SK-N-SH (cell line): ENCODE measurements around the gene MBD4. TPM values are rescaled to one million over a fixed set of nuclear protein-coding genes. Genes with fewer than 3 reads are reported as not detected.
A peak's percentile ranks its signal among the peaks of the same experiment; 100 is the strongest.

Experiments
- CTCF ChIA-PET: fragments of 300-600, 350-600 bp; formaldehyde crosslinking; extraction: SDS; loops from one replicate; lab custom pipeline; 2021; lab: Yijun Ruan, JAX
- POLR2A ChIA-PET: fragments of 350-600 bp; sonication (Branson Sonifier 250); formaldehyde crosslinking; extraction: SDS; loops from one replicate; lab custom pipeline; 2020; ENCODE audit warnings: antibody characterized with exemption, inconsistent platforms; lab: Yijun Ruan, JAX
- DNase-seq: peaks from one replicate; pipeline ENCODE4 v3.0.0; 2012
- H2AFZ ChIP-seq: fragments of 200-600 bp; sonication (generic); 2 replicates; pipeline ENCODE4 v1.8.1; 2016; ENCODE audit warnings: antibody characterized with exemption, mild to moderate bottlenecking, low read depth
- H3F3A ChIP-seq: fragments of 200-600 bp; sonication (generic); replicated peaks from 2 replicates; pipeline ENCODE3; 2016; ENCODE audit warnings: antibody characterized with exemption, mild to moderate bottlenecking; ENCODE audit not compliant: insufficient read depth
- H3K27ac ChIP-seq, 2 experiments: fragments of 200-500 bp in 1 of 2; fragments of 200-600 bp in 1 of 2; sonication (Bioruptor generic) in 1 of 2; sonication (generic), shearing (Covaris generic) in 1 of 2; 2 replicates each; pipeline versions ENCODE4 v1.5.1 to v1.6.1; 2014 to 2016; ENCODE audit warnings: low read depth in 2 of 2, inconsistent platforms in 1 of 2, low read length in 1 of 2, mild to moderate bottlenecking in 1 of 2, mixed read lengths in 1 of 2
- H3K27me3 ChIP-seq: fragments of 200-600 bp; sonication (generic), shearing (Covaris generic); 2 replicates; pipeline ENCODE4 v1.6.1; 2016; ENCODE audit warnings: mixed run types; ENCODE audit not compliant: insufficient read depth
- H3K36me3 ChIP-seq, 2 experiments: fragments of 200-500 bp in 1 of 2; fragments of 200-600 bp in 1 of 2; sonication (Bioruptor generic) in 1 of 2; sonication (generic) in 1 of 2; replicated peaks in 1 of 2; 2 replicates each; pipeline versions ENCODE3 to v1.5.1; 2014 to 2016; ENCODE audit warnings: low read length in 1 of 2, mild to moderate bottlenecking in 1 of 2; ENCODE audit not compliant: insufficient read depth in 2 of 2, control insufficient read depth in 1 of 2
- H3K4me1 ChIP-seq, 2 experiments: fragments of 200-500 bp in 1 of 2; fragments of 200-600 bp in 1 of 2; sonication (Bioruptor generic) in 1 of 2; sonication (generic), shearing (Covaris generic) in 1 of 2; 2 replicates each; pipeline versions ENCODE4 v1.5.1 to v1.6.1; 2014 to 2016; ENCODE audit warnings: low read depth in 1 of 2, low read length in 1 of 2, mixed run types in 1 of 2; ENCODE audit not compliant: insufficient read depth in 2 of 2, control insufficient read depth in 1 of 2
- H3K4me2 ChIP-seq: fragments of 200-600 bp; sonication (generic), shearing (Covaris generic); 2 replicates; pipeline ENCODE4 v1.6.1; 2017; ENCODE audit warnings: mixed run types
- H3K4me3 ChIP-seq, 2 experiments: fragments of 200-500 bp in 1 of 2; fragments of 200-600 bp in 1 of 2; sonication (Bioruptor generic) in 1 of 2; sonication (generic), shearing (Covaris generic) in 1 of 2; 2 replicates each; pipeline versions ENCODE4 v1.5.1 to v1.8.1; 2014 to 2016; ENCODE audit warnings: low read depth in 2 of 2, inconsistent platforms in 1 of 2, low read length in 1 of 2, mild to moderate bottlenecking in 1 of 2, mixed read lengths in 1 of 2, moderate library complexity in 1 of 2
- H3K79me2 ChIP-seq: fragments of 200-600 bp; sonication (generic); 2 replicates; pipeline ENCODE4 v1.8.1; 2017; ENCODE audit warnings: mild to moderate bottlenecking; ENCODE audit not compliant: insufficient read depth
- H3K9ac ChIP-seq: fragments of 200-600 bp; sonication (generic); 2 replicates; pipeline ENCODE4 v1.6.1; 2017; ENCODE audit warnings: mixed run types
- H3K9me2 ChIP-seq: fragments of 200-600 bp; sonication (generic); 2 replicates; pipeline ENCODE4 v1.6.1; 2017; ENCODE audit warnings: mixed run types
- H3K9me3 ChIP-seq: fragments of 200-600 bp; sonication (generic); 2 replicates; pipeline ENCODE4 v1.6.1; 2017; ENCODE audit warnings: mixed run types, mild to moderate bottlenecking, moderate library complexity
- H4K20me1 ChIP-seq: fragments of 200-600 bp; sonication (generic); 2 replicates; pipeline ENCODE4 v1.6.1; 2017; ENCODE audit warnings: mild to moderate bottlenecking, mixed run types; ENCODE audit not compliant: insufficient read depth
- CHD2 ChIP-seq: fragments of 150-350 bp; IDR thresholded peaks from 2 replicates; pipeline ENCODE4 v1.6.1; 2018; ENCODE audit warnings: low read length; ENCODE audit not compliant: partially characterized antibody
- ELF1 ChIP-seq: IDR thresholded peaks from 2 replicates; pipeline ENCODE4 v1.4.0; 2012
- EZH2phosphoT487 ChIP-seq: fragments of 200-600 bp; sonication (generic); IDR thresholded peaks from 2 replicates; pipeline ENCODE4 v1.6.1; 2017; ENCODE audit warnings: low read depth, mixed run types, mild to moderate bottlenecking, antibody characterized with exemption, moderate library complexity, borderline replicate concordance
- FOSL2 ChIP-seq: IDR thresholded peaks from 2 replicates; pipeline ENCODE4 v1.4.0; 2012; ENCODE audit warnings: low read depth, mild to moderate bottlenecking, moderate library complexity, borderline replicate concordance
- GABPA ChIP-seq: IDR thresholded peaks from 2 replicates; pipeline ENCODE4 v1.4.0; 2012; ENCODE audit warnings: low read depth, mild to moderate bottlenecking
- MEF2A ChIP-seq: IDR thresholded peaks from 2 replicates; pipeline ENCODE4 v1.4.0; 2012; ENCODE audit warnings: low read depth, borderline replicate concordance
- POLR2AphosphoS5 ChIP-seq: IDR thresholded peaks from 2 replicates; pipeline ENCODE4 v1.6.1; 2012; ENCODE audit warnings: low read depth, low read length
- RAD21 ChIP-seq: IDR thresholded peaks from 2 replicates; pipeline ENCODE4 v1.6.1; 2012; ENCODE audit warnings: mild to moderate bottlenecking, low read length
- RCOR1 ChIP-seq: fragments of 150-350 bp; IDR thresholded peaks from 2 replicates; pipeline ENCODE4 v1.6.1; 2017; ENCODE audit warnings: antibody characterized with exemption, low read length
- RFX5 ChIP-seq: IDR thresholded peaks from 2 replicates; pipeline ENCODE4 v1.6.1; 2012; ENCODE audit warnings: mild to moderate bottlenecking, improper control_type of control experiment, low read length
- SMC3 ChIP-seq: IDR thresholded peaks from 2 replicates; pipeline ENCODE4 v1.6.1; 2012; ENCODE audit warnings: low read depth, low read length, improper control_type of control experiment
- TAF1 ChIP-seq: IDR thresholded peaks from 2 replicates; pipeline ENCODE4 v1.6.1; 2012; ENCODE audit warnings: low read depth, mild to moderate bottlenecking, low read length, moderate library complexity, borderline replicate concordance
- TEAD4 ChIP-seq: IDR thresholded peaks from 2 replicates; pipeline ENCODE4 v1.4.0; 2012; ENCODE audit warnings: mild to moderate bottlenecking, borderline replicate concordance; ENCODE audit not compliant: insufficient read depth
- YY1 ChIP-seq: IDR thresholded peaks from 2 replicates; pipeline ENCODE4 v1.4.0; 2012; ENCODE audit warnings: low read depth, mild to moderate bottlenecking
- WGBS: methylation state at CpG from one replicate; pipeline ENCODE4 v1.1.6; 2017; ENCODE audit warnings: low lambda C conversion rate; 5-methylcytosine and 5-hydroxymethylcytosine counted together
- polyA plus RNA-seq, 3 experiments: library from polyadenylated mRNA; depleted of rRNA; stranded (reverse); fragments of >200 nt; gene quantifications; 2 replicates each; pipeline ENCODE4 v1.2.3, GENCODE V29; 2012
- TF ChIP-seq, protein P1 (sequence below): IDR thresholded peaks from 2 replicates; pipeline ENCODE4 v1.4.0; 2012; ENCODE audit warnings: low read depth
- TF ChIP-seq, protein P2 (sequence below): IDR thresholded peaks from 2 replicates; pipeline ENCODE4; 2012
- TF ChIP-seq, protein P3 (sequence below): fragments of 200-600 bp; sonication (generic); IDR thresholded peaks from 2 replicates; pipeline ENCODE4 v1.6.1; 2017; ENCODE audit warnings: antibody characterized with exemption, mild to moderate bottlenecking, moderate library complexity

MBD4 gene
- polyA plus RNA-seq, 1 of the 3 experiments (the other 2 are of a cell fraction): 11.1 TPM

DNA sequence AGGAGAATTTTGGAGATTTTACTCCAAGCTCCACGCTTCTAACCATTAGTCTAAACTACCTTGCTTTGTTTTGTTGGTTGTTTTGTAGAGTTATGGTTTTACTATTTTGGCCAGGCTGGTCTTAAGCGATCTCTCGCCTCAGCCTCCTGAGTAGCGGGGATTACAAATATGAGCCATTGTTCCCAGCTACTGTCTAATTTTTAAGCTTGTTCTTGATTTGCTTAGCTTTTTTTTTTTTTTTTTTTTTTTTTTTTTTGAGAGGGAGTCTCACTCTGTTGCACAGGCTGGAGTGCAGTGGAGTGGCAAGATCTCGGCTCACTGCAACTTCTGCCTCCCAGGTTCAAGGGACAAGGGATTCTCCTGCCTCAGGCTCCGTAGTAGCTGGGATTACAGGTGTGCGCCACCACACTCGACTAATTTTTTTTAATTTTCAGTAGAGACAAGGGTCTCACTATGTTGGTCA, 39.8 kb downstream of the MBD4 start:
- peak overlapping the region in 1 of 2 experiments; percentile 90; a peak in 2 of 4 replicates for H3K4me3 ChIP-seq
- WGBS: 72% methylated on average over 8 of the region's 8 CpGs

DNA sequence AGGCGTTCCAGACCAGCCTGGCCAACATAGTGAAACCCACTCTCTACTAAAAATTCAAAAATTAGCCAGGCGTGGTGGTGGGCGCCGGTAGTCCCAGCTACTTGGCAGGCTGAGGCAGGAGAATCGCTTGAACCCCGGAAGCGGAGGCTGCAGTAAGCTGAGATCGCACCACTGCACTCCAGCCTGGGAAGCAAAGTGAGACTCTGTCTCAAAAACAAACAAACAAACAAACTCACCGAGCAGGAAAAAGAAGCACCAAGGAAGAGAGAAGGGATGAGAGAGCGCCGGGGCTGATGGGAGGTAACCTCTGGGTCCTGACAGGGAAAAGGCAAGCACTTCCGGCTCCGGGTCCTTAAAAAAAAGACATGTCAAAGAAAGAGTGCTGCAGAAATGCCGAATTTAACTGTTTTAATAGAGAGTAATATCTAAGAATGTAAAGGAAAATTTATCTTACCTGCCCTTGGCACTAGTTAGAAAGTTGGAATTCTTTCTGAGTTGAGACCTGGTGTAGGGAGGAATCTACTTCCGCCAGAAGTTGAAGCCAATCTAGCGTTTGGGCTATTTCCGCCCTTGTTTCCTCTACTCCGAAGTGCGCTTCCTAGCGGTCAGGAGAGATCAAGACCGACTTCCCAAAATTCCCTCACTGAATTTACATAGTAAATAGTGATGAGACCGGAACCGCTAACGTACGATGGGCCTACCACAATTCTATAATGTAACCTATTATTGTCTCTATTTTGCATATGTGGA, 40.4 kb downstream of the MBD4 start:
- peak overlapping the region; percentile 100 for H2AFZ ChIP-seq
- H3K9ac ChIP-seq: peak overlapping the region; percentile 95
- no peaks in the 10 kb centered on the region for H3K27me3 ChIP-seq
- peak overlapping the region; percentile 65 to 90 for H3K4me3 ChIP-seq
- H3K4me2 ChIP-seq: peak overlapping the region; percentile 94
- peaks cover 0 to 7% of the 10 kb centered on the region in 2 experiments for H3K36me3 ChIP-seq
- no peaks in the 10 kb centered on the region for H3K9me2 ChIP-seq
- DNase-seq: peak; percentile 87
- H3K4me1 ChIP-seq: peaks cover 5 to 10% of the 10 kb centered on the region in 2 experiments; a peak in 1 of 4 replicates
- ChIA-PET POLR2A (no interaction called here), CTCF (interaction anchor here (0.6 to 1.7 kb wide), 16 partner anchors 9 to 214 kb away, joined by 3 to 10 read pairs (median 3); a partner anchor contains a TSS)
- no peaks in the 10 kb centered on the region for H3K9me3 ChIP-seq
- H3F3A ChIP-seq: peaks cover 4% of the 10 kb centered on the region
- H3K79me2 ChIP-seq: peaks cover 46% of the 10 kb centered on the region
- peaks cover 38% of the 10 kb centered on the region for H4K20me1 ChIP-seq
- peak overlapping the region; percentile 72 to 86 for H3K27ac ChIP-seq
- WGBS: 3% methylated on average over 22 of the region's 25 CpGs
- TF ChIP-seq, protein P1, sequence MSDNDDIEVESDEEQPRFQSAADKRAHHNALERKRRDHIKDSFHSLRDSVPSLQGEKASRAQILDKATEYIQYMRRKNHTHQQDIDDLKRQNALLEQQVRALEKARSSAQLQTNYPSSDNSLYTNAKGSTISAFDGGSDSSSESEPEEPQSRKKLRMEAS: peak; percentile 34
- TF ChIP-seq, protein P2, sequence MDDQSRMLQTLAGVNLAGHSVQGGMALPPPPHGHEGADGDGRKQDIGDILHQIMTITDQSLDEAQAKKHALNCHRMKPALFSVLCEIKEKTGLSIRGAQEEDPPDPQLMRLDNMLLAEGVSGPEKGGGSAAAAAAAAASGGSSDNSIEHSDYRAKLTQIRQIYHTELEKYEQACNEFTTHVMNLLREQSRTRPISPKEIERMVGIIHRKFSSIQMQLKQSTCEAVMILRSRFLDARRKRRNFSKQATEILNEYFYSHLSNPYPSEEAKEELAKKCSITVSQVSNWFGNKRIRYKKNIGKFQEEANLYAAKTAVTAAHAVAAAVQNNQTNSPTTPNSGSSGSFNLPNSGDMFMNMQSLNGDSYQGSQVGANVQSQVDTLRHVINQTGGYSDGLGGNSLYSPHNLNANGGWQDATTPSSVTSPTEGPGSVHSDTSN: no peak
- TF ChIP-seq, protein P3, sequence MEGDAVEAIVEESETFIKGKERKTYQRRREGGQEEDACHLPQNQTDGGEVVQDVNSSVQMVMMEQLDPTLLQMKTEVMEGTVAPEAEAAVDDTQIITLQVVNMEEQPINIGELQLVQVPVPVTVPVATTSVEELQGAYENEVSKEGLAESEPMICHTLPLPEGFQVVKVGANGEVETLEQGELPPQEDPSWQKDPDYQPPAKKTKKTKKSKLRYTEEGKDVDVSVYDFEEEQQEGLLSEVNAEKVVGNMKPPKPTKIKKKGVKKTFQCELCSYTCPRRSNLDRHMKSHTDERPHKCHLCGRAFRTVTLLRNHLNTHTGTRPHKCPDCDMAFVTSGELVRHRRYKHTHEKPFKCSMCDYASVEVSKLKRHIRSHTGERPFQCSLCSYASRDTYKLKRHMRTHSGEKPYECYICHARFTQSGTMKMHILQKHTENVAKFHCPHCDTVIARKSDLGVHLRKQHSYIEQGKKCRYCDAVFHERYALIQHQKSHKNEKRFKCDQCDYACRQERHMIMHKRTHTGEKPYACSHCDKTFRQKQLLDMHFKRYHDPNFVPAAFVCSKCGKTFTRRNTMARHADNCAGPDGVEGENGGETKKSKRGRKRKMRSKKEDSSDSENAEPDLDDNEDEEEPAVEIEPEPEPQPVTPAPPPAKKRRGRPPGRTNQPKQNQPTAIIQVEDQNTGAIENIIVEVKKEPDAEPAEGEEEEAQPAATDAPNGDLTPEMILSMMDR: peak; percentile 85
- TF ChIP-seq CHD2: peak; percentile 65
- TF ChIP-seq SMC3: peak; percentile 38
- TF ChIP-seq RCOR1: peak; percentile 71; the same call in 1 of the 2 replicates
- no peak for TF ChIP-seq MEF2A
- TF ChIP-seq POLR2AphosphoS5: peak; percentile 64
- TF ChIP-seq GABPA: peak; percentile 90
- peak; percentile 99 for TF ChIP-seq ELF1
- TF ChIP-seq RAD21: peak; percentile 28; the same call in 1 of the 2 replicates
- TF ChIP-seq RFX5: peak; percentile 23; the same call in 1 of the 2 replicates
- TF ChIP-seq EZH2phosphoT487: no peak
- peak; percentile 58; the same call in 1 of the 2 replicates for TF ChIP-seq YY1

More for the DNA sequence above, 39.8 kb downstream of the MBD4 start:
- Histone ChIP-seq H3K4me1 (peaks cover 5 to 10% of the 10 kb centered on the region in 2 experiments; a peak in 1 of 4 replicates), H2AFZ (peak overlapping the region; percentile 100), H3K79me2 (peaks cover 43% of the 10 kb centered on the region), H3K36me3 (peaks cover 0 to 7% of the 10 kb centered on the region in 2 experiments), H3K27me3 (no peaks in the 10 kb centered on the region), H3K9me2 (no peaks in the 10 kb centered on the region), H3K9me3 (no peaks in the 10 kb centered on the region), H3F3A (peaks cover 4% of the 10 kb centered on the region), H3K9ac (peak overlapping the region; percentile 95; the same call in 1 of the 2 replicates), H3K27ac (peak overlapping the region; percentile 72 to 86), H3K4me2 (peak overlapping the region; percentile 94), H4K20me1 (peaks cover 34% of the 10 kb centered on the region)
- no peak for TF ChIP-seq GABPA
- TF ChIP-seq FOSL2: no peak
- no peak for TF ChIP-seq SMC3
- TF ChIP-seq TAF1: no peak
- no peak for TF ChIP-seq TEAD4
- POLR2A ChIA-PET: no interaction called here
- CTCF ChIA-PET: interaction anchor here (0.6 to 1.7 kb wide), 10 partner anchors 9 to 214 kb away, joined by 3 to 10 read pairs (median 4); no protein-coding TSS in a partner anchor
- no peak for DNase-seq
